Measurements from ENCODE around the gene TFCP2. TPM values are rescaled to one million over a fixed set of nuclear protein-coding genes. Genes with fewer than 3 reads are reported as not detected.

TFCP2 gene
- total and polyA plus RNA-seq, 2 donors from 2014 or later = 15.2 to 31.2 TPM

DNA sequence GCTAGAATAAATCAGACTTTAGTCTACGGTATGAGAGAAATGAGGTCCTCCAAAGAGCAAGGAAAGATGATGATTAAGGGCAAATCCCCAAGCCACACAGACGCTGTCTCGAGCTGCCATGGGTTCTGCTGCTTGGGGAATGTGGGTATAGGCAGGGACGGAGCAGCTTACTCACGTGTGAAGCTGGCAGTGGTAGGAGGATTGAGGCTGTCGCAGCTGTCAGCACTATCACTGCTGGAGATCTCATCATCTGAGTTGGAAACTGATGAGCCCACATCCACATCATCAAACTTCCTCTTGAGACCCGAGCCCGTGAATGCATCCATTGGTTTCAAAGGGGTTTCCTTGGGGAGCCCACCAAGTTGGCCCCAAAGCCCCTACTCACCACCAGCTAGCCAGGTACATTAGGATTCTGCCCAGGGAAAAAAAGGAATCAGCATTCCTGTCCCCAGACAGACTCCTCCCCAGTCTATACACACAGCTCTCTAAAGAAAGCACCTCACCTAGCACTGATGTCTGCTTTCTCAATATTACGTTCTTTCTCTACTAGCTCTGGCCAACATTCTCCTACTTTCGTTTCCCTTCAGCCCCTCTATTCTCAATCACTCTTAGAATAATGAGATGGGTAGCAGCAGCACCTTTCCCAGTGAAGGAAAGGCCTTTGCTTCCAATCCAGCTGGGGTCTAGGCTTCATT is 96.6 kb downstream of the TFCP2 start:
- Histone ChIP-seq H3K27me3 (ENCODE audit: control insufficient read depth, insufficient read depth, low read length) (no peaks in the 10 kb centered on the region), H3K36me3 (ENCODE audit: control insufficient read depth in 2 of 3, insufficient read depth in 3 of 3, low read length in 3 of 3) (peaks cover 0 to 9% (median 7%) of the 10 kb centered on the region in 3 donors), H3K4me1 (ENCODE audit: control insufficient read depth in 2 of 3, insufficient read depth in 2 of 3, low read depth in 1 of 3, low read length in 3 of 3) (peaks cover 0 to 8% (median 0%) of the 10 kb centered on the region in 3 donors), H3K9me3 (ENCODE audit: control insufficient read depth in 2 of 3, insufficient read depth in 1 of 3, low read length in 3 of 3) (no peaks in the 10 kb centered on the region), H3K27ac (ENCODE audit: low read depth in 2 of 2, low read length in 2 of 2) (no peak overlapping the region), H3K9ac (ENCODE audit: low read length in 3 of 3) (no peak overlapping the region), H3K4me3 (ENCODE audit: low read length in 3 of 3) (no peak overlapping the region)
- intact Hi-C loops (cut with DNase I) = no loop called here
- FAIRE-seq (no peak), DNase-seq (no peak)
- no peak for TF ChIP-seq CTCF (IDR thresholded peaks at IDR 0.05; ENCODE audit: borderline replicate concordance, extremely low read depth, insufficient read depth)

GRCh38 chr12:51075390-51075789 is 97.5 kb downstream of the TFCP2 start:
- Histone ChIP-seq H3K4me1 (ENCODE audit: control insufficient read depth in 2 of 3, insufficient read depth in 2 of 3, low read depth in 1 of 3, low read length in 3 of 3) (peaks cover 0 to 8% (median 0%) of the 10 kb centered on the region in 3 donors), H3K4me3 (ENCODE audit: low read length in 3 of 3) (no peak overlapping the region), H3K9ac (ENCODE audit: low read length in 3 of 3) (no peak overlapping the region), H3K36me3 (ENCODE audit: control insufficient read depth in 2 of 3, insufficient read depth in 3 of 3, low read length in 3 of 3) (peaks cover 0 to 12% (median 9%) of the 10 kb centered on the region in 3 donors), H3K27me3 (ENCODE audit: control insufficient read depth, insufficient read depth, low read length) (no peaks in the 10 kb centered on the region), H3K27ac (ENCODE audit: low read depth in 2 of 2, low read length in 2 of 2) (no peak overlapping the region), H3K9me3 (ENCODE audit: control insufficient read depth in 2 of 3, insufficient read depth in 1 of 3, low read length in 3 of 3) (no peaks in the 10 kb centered on the region)
- intact Hi-C loops (cut with DNase I) = no loop called here
- FAIRE-seq (no peak), DNase-seq (no peak)
- TF ChIP-seq CTCF (IDR thresholded peaks at IDR 0.05; ENCODE audit: borderline replicate concordance, extremely low read depth, insufficient read depth) = no peak

- H3K36me3 ChIP-seq (ENCODE audit: control insufficient read depth in 2 of 3, insufficient read depth in 3 of 3, low read length in 3 of 3) = peaks cover 0 to 24% (median 22%) of the 10 kb centered on the region in 3 donors
- H3K27me3 ChIP-seq (ENCODE audit: control insufficient read depth, insufficient read depth, low read length) = no peaks in the 10 kb centered on the region
- no peak for TF ChIP-seq CTCF (IDR thresholded peaks at IDR 0.05; ENCODE audit: borderline replicate concordance, extremely low read depth, insufficient read depth)
- H3K4me3 ChIP-seq (ENCODE audit: low read length in 3 of 3) = no peak overlapping the region
- peak in 3 of 5 donors; percentile 41 to 57 (median 47) for DNase-seq
- H3K4me1 ChIP-seq (ENCODE audit: control insufficient read depth in 2 of 3, insufficient read depth in 2 of 3, low read depth in 1 of 3, low read length in 3 of 3) = peaks cover 0 to 5% (median 0%) of the 10 kb centered on the region in 3 donors
- intact Hi-C loops (cut with DNase I) = no loop called here
- no peak overlapping the region for H3K27ac ChIP-seq (ENCODE audit: low read depth in 2 of 2, low read length in 2 of 2)
- no peak for FAIRE-seq
- no peaks in the 10 kb centered on the region for H3K9me3 ChIP-seq (ENCODE audit: control insufficient read depth in 2 of 3, insufficient read depth in 1 of 3, low read length in 3 of 3)
- H3K9ac ChIP-seq (ENCODE audit: low read length in 3 of 3) = no peak overlapping the region
Observed at GRCh38 chr12:51071663-51072062, 101.3 kb downstream of the TFCP2 start.
